Measurements from ENCODE around the gene SCT.

DNA sequence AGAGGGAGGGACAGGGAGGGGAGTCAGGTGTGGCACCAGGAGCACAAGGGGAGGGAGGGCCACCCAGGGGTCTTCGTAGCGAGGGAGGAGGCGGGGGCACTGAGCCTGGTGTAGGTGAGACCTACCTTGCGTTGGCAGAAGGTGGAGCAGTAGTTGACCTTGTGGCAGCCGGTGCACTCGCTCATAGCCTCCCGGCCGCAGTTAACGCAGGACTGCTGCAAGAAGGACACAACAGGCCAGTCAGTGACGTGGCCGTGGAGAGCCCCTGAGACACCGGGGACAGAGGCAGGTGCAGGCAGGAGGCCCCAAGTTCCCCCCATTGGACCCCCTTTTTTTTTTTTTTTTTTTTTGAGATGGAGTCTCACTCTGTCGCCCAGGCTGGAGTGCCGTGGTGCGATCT lies 26.9 kb upstream of the SCT start:
- TF ChIP-seq EZH2 (IDR thresholded peaks at IDR 0.05; ENCODE audit: insufficient read depth, poor library complexity, severe bottlenecking) (no peak), EZH2phosphoT487 (IDR thresholded peaks at IDR 0.05; ENCODE audit: insufficient read depth, low read depth) (no peak)

All from GM23248 (cell line).